Measurements from ENCODE around the gene PRKCA. TPM values are rescaled to one million over a fixed set of nuclear protein-coding genes. Genes with fewer than 3 reads are reported as not detected.

PRKCA gene
- total RNA-seq, 1 experiment from 2014 or later = 22.6 TPM

DNA sequence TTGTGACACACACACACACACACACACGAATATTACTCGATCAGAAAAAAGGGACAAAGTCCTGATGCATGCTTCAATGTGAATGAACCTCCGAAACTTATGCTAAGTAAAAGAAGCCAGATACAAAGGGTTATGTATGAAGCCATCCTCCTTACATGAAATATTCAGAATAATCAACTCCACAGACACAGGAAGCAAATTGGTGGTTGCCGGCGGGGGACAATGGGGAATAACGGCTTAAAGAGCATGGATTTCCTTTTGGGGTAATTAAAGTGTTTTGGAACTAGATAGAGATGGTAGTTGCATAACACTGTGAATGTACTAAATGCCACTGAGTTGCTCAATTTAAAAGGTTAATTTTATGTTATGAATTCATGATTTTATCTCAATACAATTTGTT, 524.4 kb downstream of the PRKCA start:
- no peak overlapping the region for H3K4me3 ChIP-seq (ENCODE audit: low read length)
- DNase-seq = no peak
- intact Hi-C loops (cut with micrococcal nuclease) = no loop called here
- BruUV-seq (replicated peaks) = no TSS peak
- no peaks in the 10 kb centered on the region for H4K20me1 ChIP-seq (ENCODE audit: low read length)
- peaks cover 42% of the 10 kb centered on the region for H3K27me3 ChIP-seq (ENCODE audit: low read length)
- CTCF ChIA-PET = no interaction called here
- no peak overlapping the region for H3K9ac ChIP-seq (ENCODE audit: low read length)
- no peak overlapping the region for H2AFZ ChIP-seq (ENCODE audit: low read length)
- H3K4me1 ChIP-seq (ENCODE audit: insufficient read depth, low read length) = no peaks in the 10 kb centered on the region
- no peak for ATAC-seq
- H3K9me3 ChIP-seq (ENCODE audit: low read length) = no peaks in the 10 kb centered on the region
- no peaks in the 10 kb centered on the region for H3K36me3 ChIP-seq (ENCODE audit: low read depth, low read length)
- no peak overlapping the region for H3K4me2 ChIP-seq (ENCODE audit: low read length)
- TF ChIP-seq EZH2 (IDR thresholded peaks at IDR 0.05; ENCODE audit: low read length, unreplicated experiment) (no peak), EZH2phosphoT487 (IDR thresholded peaks at IDR 0.05; ENCODE audit: borderline replicate concordance, low read length) (no peak)
- TF ChIP-seq, protein P1, sequence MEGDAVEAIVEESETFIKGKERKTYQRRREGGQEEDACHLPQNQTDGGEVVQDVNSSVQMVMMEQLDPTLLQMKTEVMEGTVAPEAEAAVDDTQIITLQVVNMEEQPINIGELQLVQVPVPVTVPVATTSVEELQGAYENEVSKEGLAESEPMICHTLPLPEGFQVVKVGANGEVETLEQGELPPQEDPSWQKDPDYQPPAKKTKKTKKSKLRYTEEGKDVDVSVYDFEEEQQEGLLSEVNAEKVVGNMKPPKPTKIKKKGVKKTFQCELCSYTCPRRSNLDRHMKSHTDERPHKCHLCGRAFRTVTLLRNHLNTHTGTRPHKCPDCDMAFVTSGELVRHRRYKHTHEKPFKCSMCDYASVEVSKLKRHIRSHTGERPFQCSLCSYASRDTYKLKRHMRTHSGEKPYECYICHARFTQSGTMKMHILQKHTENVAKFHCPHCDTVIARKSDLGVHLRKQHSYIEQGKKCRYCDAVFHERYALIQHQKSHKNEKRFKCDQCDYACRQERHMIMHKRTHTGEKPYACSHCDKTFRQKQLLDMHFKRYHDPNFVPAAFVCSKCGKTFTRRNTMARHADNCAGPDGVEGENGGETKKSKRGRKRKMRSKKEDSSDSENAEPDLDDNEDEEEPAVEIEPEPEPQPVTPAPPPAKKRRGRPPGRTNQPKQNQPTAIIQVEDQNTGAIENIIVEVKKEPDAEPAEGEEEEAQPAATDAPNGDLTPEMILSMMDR (conservative IDR thresholded peaks at IDR 0.05; ENCODE audit: low read depth, low read length) = no peak
- POLR2A ChIA-PET (ENCODE audit: unreplicated experiment) = no interaction called here
- no peaks in the 10 kb centered on the region for H3K79me2 ChIP-seq (ENCODE audit: low read length)
- H3K27ac ChIP-seq (ENCODE audit: low read length) = no peak overlapping the region
- H3K9me2 ChIP-seq (replicated peaks; ENCODE audit: low read length) = no peaks in the 10 kb centered on the region
- no peaks in the 10 kb centered on the region for H3F3A ChIP-seq (ENCODE audit: low read length, unreplicated experiment)

GRCh38 chr17:66829386-66829864, 527.0 kb downstream of the PRKCA start:
- H3K9me2 ChIP-seq (replicated peaks; ENCODE audit: low read length) = no peaks in the 10 kb centered on the region
- peaks cover 30% of the 10 kb centered on the region for H3K27me3 ChIP-seq (ENCODE audit: low read length)
- no peaks in the 10 kb centered on the region for H3K4me1 ChIP-seq (ENCODE audit: insufficient read depth, low read length)
- H3F3A ChIP-seq (ENCODE audit: low read length, unreplicated experiment) = no peaks in the 10 kb centered on the region
- no TSS peak for BruUV-seq (replicated peaks)
- ATAC-seq (peak; percentile 99), DNase-seq (peak; percentile 77)
- no peaks in the 10 kb centered on the region for H3K36me3 ChIP-seq (ENCODE audit: low read depth, low read length)
- POLR2A ChIA-PET (ENCODE audit: unreplicated experiment) = no interaction called here
- no peak overlapping the region for H2AFZ ChIP-seq (ENCODE audit: low read length)
- no peak overlapping the region for H3K4me3 ChIP-seq (ENCODE audit: low read length)
- no peak overlapping the region for H3K27ac ChIP-seq (ENCODE audit: low read length)
- no peak overlapping the region for H3K4me2 ChIP-seq (ENCODE audit: low read length)
- H4K20me1 ChIP-seq (ENCODE audit: low read length) = no peaks in the 10 kb centered on the region
- H3K79me2 ChIP-seq (ENCODE audit: low read length) = no peaks in the 10 kb centered on the region
- TF ChIP-seq EZH2 (IDR thresholded peaks at IDR 0.05; ENCODE audit: low read length, unreplicated experiment) = no peak
- no peak for TF ChIP-seq EZH2phosphoT487 (IDR thresholded peaks at IDR 0.05; ENCODE audit: borderline replicate concordance, low read length)
- TF ChIP-seq, protein P1 (conservative IDR thresholded peaks at IDR 0.05; ENCODE audit: low read depth, low read length) = no peak
- CTCF ChIA-PET = no interaction called here
- no peak overlapping the region for H3K9ac ChIP-seq (ENCODE audit: low read length)
- H3K9me3 ChIP-seq (ENCODE audit: low read length) = no peaks in the 10 kb centered on the region
- intact Hi-C loops (cut with micrococcal nuclease) = no loop called here

DNA sequence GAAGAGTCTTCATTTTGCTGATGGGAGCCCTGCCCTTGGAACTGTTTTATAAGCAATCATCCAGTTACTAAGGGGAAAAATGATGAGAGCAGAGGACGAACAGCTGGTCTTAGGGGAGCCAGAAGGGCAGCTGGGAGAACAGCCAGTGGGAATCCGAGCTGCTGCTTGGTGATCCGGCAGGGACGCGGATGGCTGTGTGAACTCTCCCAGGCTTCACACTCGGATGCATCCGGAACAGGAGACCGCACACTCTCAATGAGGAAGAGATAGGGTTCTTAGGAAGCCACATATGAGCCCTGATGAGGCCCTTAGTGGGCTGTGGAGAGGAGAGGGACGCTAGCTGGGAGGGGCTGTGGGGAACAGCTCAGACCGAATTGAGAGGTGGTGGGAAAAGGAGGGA, 527.5 kb downstream of the PRKCA start:
- no peak for TF ChIP-seq EZH2 (IDR thresholded peaks at IDR 0.05; ENCODE audit: low read length, unreplicated experiment)
- TF ChIP-seq EZH2phosphoT487 (IDR thresholded peaks at IDR 0.05; ENCODE audit: borderline replicate concordance, low read length) = no peak
- TF ChIP-seq, protein P1 (conservative IDR thresholded peaks at IDR 0.05; ENCODE audit: low read depth, low read length) = no peak
- H3K4me2 ChIP-seq (ENCODE audit: low read length) = no peak overlapping the region
- CTCF ChIA-PET = no interaction called here
- no peak overlapping the region for H3K27ac ChIP-seq (ENCODE audit: low read length)
- no peaks in the 10 kb centered on the region for H3K9me3 ChIP-seq (ENCODE audit: low read length)
- no peaks in the 10 kb centered on the region for H3F3A ChIP-seq (ENCODE audit: low read length, unreplicated experiment)
- POLR2A ChIA-PET (ENCODE audit: unreplicated experiment) = no interaction called here
- intact Hi-C loops (cut with micrococcal nuclease) = no loop called here
- H3K27me3 ChIP-seq (ENCODE audit: low read length) = peaks cover 26% of the 10 kb centered on the region
- H4K20me1 ChIP-seq (ENCODE audit: low read length) = no peaks in the 10 kb centered on the region
- H2AFZ ChIP-seq (ENCODE audit: low read length) = no peak overlapping the region
- H3K79me2 ChIP-seq (ENCODE audit: low read length) = no peaks in the 10 kb centered on the region
- no TSS peak for BruUV-seq (replicated peaks)
- no peaks in the 10 kb centered on the region for H3K36me3 ChIP-seq (ENCODE audit: low read depth, low read length)
- H3K4me1 ChIP-seq (ENCODE audit: insufficient read depth, low read length) = no peaks in the 10 kb centered on the region
- H3K9ac ChIP-seq (ENCODE audit: low read length) = no peak overlapping the region
- DNase-seq = no peak
- H3K4me3 ChIP-seq (ENCODE audit: low read length) = no peak overlapping the region
- no peak; the same call in 1 of the 2 replicates for ATAC-seq
- no peaks in the 10 kb centered on the region for H3K9me2 ChIP-seq (replicated peaks; ENCODE audit: low read length)
